HG02759 (cell line): ENCODE data around the gene RABGAP1L.

Experiments used
- ATAC-seq: cut with Tn5 transposase; IDR thresholded peaks from one replicate; pipeline ENCODE4 v1.9.1; 2021; ENCODE audit warnings: mild to moderate bottlenecking, moderate library complexity; ENCODE audit not compliant: unreplicated experiment

The RABGAP1L gene

GRCh38 chr1:174942547-174943255 lies 783.4 kb downstream of the RABGAP1L start:
- ATAC-seq, result no peak

DNA sequence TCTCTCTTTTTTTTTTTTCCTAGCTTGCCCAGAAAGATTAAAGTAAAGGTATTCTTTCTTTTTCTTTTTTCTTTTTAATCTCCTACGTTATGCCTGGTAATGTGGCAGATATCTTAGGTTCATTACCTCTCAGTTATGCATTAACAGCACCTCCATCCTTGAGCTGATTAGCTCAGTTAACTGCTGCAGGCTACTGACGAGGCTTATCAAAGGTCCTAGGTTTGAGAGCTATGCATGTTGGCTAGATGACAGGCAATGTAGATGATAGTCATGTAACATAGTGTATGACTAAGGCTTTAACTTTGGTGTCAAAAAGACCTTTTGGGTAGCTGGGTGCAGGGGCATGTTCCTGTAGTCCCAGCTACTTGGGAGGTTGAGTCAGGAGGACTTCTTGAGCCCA lies 786.7 kb downstream of the RABGAP1L start:
- no peak for ATAC-seq

DNA sequence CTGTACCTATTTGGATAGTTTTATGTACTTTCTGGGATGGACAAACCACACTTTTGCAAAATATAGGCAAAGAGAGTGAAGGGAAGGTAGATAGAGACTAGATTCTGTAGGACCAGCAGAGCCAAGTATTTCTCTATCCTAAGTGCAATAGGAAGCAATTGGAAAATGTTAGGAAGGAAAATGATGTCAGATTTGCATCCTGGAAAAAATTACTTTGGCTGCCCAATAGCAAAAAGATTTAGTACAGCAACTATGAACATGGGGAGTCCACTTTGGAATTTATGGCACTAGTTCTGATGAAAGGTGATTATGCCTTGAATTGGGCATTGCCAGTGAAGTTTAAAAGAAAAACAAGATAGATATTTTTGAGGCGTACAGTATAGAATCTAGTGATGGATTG lies 789.7 kb downstream of the RABGAP1L start:
- ATAC-seq, result no peak

- ATAC-seq, result no peak
Measured at GRCh38 chr1:174949645-174950044, 790.3 kb downstream of the RABGAP1L start.

GRCh38 chr1:174953285-174954072 lies 794.2 kb downstream of the RABGAP1L start:
- ATAC-seq, result peak; percentile 74

- peak; percentile 31 for ATAC-seq
Measured at GRCh38 chr1:174954073-174954460, 794.7 kb downstream of the RABGAP1L start.

GRCh38 chr1:174954671-174955669 lies 795.6 kb downstream of the RABGAP1L start:
- no peak for ATAC-seq

- no peak for ATAC-seq
Measured at GRCh38 chr1:174956086-174956485, 796.8 kb downstream of the RABGAP1L start.

- ATAC-seq, result no peak
Measured at GRCh38 chr1:174956976-174957375, 797.7 kb downstream of the RABGAP1L start.

GRCh38 chr1:174957829-174958228 lies 798.5 kb downstream of the RABGAP1L start:
- no peak for ATAC-seq

DNA sequence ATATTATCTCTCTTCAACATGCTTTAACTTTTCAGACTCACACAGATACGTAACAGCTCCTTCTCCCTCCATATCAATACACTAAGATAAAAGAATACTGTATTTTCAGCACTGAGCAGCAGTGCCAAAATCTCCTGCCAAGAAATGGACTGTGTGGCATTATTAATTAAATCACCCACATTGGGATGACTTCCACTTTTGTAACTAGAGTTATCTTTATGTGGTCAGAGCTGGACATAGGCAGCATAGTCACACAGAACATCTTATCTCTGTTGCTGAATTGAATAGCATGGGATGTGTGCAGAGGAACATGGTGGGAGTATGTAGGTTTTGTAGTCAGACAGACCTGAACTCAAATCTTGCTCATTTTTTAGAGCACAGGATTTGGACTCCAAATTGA lies 799.1 kb downstream of the RABGAP1L start:
- ATAC-seq, result no peak

DNA sequence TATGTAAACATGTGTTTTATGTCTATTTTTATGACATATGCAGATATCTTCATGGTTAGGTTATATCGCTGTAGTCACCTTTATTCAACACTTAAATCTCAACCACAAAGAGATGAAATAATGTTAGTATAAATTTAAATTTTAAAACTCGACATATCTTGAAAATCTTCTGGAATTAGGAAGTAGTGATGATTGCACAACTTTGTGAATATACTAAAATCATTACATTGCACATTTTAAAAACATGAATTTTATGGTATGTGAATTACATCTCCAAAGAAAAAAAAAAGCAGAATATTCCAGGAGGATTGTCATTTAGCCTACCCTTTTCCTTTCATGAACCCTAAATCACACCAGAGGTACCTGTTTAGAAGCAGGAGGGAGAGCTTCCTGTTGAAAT lies 801.0 kb downstream of the RABGAP1L start:
- ATAC-seq, result no peak

GRCh38 chr1:174963529-174964125 lies 804.3 kb downstream of the RABGAP1L start:
- no peak for ATAC-seq

DNA sequence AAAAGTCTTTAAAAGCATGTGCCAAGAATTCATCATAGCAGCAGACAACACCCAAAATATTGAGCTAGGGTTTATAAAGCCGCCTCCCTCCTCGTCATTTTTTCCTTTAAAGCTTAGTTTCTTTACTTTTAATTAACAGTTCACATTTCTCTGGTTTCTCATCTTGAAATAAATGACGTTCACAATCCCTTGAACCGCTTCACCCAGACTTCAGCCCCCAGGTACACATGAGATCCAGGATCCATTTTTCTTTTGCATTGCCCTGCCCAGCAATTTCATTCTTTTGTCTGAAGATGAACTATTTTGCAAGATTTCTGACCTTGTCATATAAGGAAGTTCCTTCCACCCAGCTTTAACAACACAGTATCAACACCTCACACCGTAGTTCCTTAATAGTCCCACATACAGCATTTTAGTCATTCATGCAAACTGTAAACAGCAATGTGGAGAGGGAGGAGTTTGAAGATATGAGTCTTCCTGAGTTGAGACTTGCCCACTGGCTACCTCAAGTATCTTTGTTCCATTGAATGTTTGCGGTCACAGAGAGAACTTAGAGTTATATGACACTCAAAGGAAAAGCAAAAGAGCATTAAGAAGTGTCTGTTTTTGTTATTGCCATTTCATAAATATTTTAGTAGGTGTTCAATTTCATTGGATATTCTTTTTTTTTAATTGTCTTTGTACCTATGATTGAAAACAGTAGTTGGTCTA lies 805.1 kb downstream of the RABGAP1L start:
- ATAC-seq, result peak; percentile 44

- ATAC-seq, result no peak
Measured at GRCh38 chr1:174964972-174965361, 805.6 kb downstream of the RABGAP1L start.

- ATAC-seq, result no peak
Measured at GRCh38 chr1:174965362-174966007, 806.2 kb downstream of the RABGAP1L start.

DNA sequence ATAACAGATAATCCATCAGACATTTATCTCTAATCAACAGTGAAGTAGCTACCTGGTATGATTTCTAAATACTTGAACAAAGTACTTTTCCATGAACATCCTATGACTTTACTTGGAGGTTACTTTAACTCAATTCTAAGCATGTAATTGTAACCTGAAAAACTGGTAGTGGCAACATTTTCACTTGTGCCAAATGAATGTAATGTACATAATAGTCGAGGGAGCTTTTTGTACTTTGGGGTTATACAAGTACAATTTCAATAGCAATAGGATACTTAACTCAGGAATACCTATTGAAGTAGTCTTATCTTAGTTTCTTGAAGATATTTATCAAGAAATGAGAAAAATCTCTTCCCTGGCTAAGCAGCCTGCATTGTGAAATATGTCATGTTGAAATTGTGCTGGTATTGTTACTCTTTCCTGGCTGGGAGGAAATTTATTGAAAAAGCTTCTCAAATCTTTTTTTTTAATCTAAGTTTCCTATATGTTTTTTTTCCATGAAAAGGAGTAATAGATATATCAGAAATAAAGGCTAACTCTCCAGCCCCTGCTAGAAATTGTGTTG lies 806.8 kb downstream of the RABGAP1L start:
- no peak for ATAC-seq

GRCh38 chr1:174967845-174968705 lies 808.8 kb downstream of the RABGAP1L start:
- no peak for ATAC-seq
